PC-9 (cell line): Measurements from ENCODE around the gene NLGN1.

ENCODE experiments used
- CTCF ChIP-seq: fragments of 200-600 bp; sonication (generic); conservative IDR thresholded peaks from 2 replicates; pipeline ENCODE4 v1.6.1; 2017; ENCODE audit warnings: mixed run types, antibody characterized with exemption, mild to moderate bottlenecking, moderate library complexity
- EZH2 ChIP-seq: fragments of 200-600 bp; sonication (generic); IDR thresholded peaks from 2 replicates; pipeline ENCODE4 v1.8.0; 2017; ENCODE audit warnings: antibody characterized with exemption, low read depth

DNA sequence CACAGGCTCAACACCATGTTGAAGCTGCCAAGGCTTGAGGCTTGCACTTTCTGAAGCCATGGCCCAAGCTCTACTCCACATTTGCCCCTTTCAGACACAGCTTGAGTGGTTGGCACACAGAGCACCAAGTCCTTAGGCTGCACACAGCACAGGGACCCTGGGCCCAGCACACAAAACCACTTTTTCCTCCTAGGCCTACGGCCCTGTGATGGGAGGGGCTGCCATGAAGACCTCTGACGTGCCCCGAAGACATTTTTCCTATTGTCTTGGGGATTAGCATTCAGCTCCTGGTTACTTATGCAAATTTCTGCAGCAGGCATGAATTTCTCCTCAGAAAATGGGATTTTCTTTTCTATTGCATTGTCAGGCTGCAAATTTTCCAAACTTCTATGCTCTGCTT is 445.5 kb downstream of the NLGN1 start:
- TF ChIP-seq CTCF, result no peak
- TF ChIP-seq EZH2, result no peak
